Right hindlimb (tissue), 1 donor: Measurements from ENCODE around the gene PRDM4.
A peak's percentile ranks its signal among the peaks of the same experiment; 100 is the strongest.

Experiments
- DNase-seq: peaks from one replicate; pipeline ENCODE4 v3.0.0-alpha.2; 2018

The PRDM4 gene

GRCh38 chr12:107685360-107686248 is 75.3 kb downstream of the PRDM4 start, which contains the start of gene PWP1:
TSS of gene PWP1 (plus strand) at chr12:107685799. CDS start at chr12:107685900, 101 bp downstream.
- DNase-seq: peak; percentile 97

DNA sequence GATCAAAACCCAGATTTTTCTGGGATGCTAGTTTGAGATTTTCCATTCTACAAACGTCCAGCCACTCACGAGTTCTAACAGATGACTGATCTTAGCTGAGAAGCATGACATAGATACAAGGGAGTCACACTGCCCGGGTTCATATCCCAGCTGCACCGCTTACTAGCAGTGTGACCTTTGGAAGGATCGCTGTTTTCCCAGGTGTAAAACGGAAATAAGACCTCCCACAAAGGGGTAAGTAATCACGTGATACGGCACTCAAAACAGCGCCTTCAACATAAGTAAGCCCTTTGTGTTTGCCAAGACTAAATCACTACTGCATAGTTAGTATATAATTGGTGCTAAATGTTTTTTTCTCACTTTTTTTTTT is 76.0 kb downstream of the PRDM4 start:
- no peak for DNase-seq

DNA sequence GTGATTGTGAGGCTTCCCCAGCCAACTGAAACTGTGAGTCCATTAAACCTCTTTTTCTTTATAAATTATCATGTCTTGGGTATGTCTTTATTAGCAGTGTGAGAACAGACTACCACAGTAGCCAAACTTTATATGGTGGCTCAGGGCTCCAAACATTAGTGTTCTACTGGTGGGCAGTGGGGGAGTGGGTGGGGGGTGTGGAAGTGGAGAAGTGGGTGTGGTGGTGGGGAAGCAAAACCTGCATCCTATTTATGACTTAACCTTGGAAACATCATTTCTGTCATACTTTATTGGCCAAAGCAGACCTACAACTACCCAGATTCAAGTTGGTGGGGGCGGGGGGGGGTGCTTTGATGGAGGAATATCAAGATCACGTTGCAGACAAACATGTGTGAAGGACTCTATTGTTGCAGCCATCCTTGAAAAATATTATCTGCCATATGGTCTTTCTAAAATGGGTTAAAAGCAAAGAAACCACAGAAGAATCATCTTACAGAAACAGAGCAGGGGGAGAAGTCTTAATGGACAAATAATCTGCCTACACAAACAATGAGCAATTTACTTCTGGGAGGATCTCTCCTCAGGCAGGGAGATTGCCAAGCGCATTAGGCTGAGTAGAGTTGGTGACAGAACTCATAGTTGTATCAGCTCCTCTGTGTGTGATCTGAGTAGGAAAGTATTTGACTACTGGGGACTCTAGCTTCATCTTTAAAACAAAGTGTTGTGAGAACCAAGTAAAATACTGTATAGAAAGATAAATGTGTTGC is 76.7 kb downstream of the PRDM4 start:
- DNase-seq: no peak
